T-helper 2 cell treated with Interferon-gamma antibody and Interleukin-4, amounts not matched to agents 5 μg/mL and 100 μg/mL, for 36 hours (primary cell): Measurements from ENCODE around the gene RUNX1.

ENCODE experiments used
- DNase-seq: peaks from one replicate; pipeline ENCODE4 v3.0.0; 2021; ENCODE audit warnings: low spot score
- H3K27ac Mint-ChIP-seq: one replicate; pipeline ENCODE4 v1.8.0; 2021; ENCODE audit warnings: mild to moderate bottlenecking, mixed read lengths
- H3K27me3 Mint-ChIP-seq: one replicate; pipeline ENCODE4 v1.8.0; 2021; ENCODE audit warnings: low read depth, mixed read lengths
- H3K36me3 Mint-ChIP-seq: one replicate; pipeline ENCODE4 v1.8.0; 2021; ENCODE audit warnings: low read depth, mixed read lengths
- H3K4me1 Mint-ChIP-seq: one replicate; pipeline ENCODE4 v1.8.0; 2021; ENCODE audit warnings: low read depth, mixed read lengths
- H3K4me3 Mint-ChIP-seq: one replicate; pipeline ENCODE4 v1.8.0; 2022; ENCODE audit warnings: mild to moderate bottlenecking, moderate library complexity, mixed read lengths
- H3K9me3 Mint-ChIP-seq: one replicate; pipeline ENCODE4 v1.8.0; 2021; ENCODE audit warnings: mixed read lengths

The RUNX1 gene

DNA sequence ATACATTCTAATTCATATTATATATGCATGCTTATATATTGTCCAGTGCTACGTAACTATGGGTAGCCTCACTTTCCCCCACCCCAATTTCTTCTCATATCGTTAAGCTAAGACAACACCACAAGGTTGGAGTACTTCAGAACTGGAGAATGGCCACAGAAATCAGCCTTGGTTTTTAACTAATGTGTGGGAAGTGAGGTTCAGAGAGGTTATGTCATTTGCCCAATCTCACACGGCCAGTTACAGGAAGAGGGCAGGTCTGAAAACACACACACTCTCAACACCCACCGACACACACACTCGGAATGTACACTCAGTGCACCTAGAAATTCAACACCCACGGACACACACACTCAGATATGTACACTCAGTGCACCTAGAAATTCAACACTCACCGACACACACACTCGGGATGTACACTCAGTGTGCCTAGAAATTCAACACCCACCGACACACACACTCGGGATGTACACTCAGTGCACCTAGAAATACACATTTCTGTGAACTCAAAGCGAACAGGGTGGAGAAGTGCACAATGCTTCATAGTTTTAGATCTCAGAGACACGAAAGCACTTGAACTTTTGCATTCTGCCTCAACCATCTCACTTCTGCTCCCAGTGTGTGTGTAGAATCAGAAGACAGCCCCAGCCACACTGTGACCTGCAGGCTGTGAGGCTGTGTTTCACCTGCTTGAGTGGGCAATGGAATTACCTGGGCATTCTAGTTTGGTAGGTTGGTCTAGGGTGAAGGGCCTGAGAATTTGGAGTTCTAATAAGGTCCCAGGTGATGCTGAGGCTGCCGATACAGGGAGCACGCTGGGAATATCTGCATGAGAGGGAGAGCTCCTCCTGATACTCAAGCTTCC lies 209.9 kb downstream of the RUNX1 start:
- H3K4me1 Mint-ChIP-seq, result peaks cover 55% of the 10 kb centered on the region
- DNase-seq, result no peak
- no peaks in the 10 kb centered on the region for H3K9me3 Mint-ChIP-seq
- peaks cover 65% of the 10 kb centered on the region for H3K36me3 Mint-ChIP-seq
- no peaks in the 10 kb centered on the region for H3K27me3 Mint-ChIP-seq
- no peak overlapping the region for H3K4me3 Mint-ChIP-seq
- H3K27ac Mint-ChIP-seq, result no peak overlapping the region

DNA sequence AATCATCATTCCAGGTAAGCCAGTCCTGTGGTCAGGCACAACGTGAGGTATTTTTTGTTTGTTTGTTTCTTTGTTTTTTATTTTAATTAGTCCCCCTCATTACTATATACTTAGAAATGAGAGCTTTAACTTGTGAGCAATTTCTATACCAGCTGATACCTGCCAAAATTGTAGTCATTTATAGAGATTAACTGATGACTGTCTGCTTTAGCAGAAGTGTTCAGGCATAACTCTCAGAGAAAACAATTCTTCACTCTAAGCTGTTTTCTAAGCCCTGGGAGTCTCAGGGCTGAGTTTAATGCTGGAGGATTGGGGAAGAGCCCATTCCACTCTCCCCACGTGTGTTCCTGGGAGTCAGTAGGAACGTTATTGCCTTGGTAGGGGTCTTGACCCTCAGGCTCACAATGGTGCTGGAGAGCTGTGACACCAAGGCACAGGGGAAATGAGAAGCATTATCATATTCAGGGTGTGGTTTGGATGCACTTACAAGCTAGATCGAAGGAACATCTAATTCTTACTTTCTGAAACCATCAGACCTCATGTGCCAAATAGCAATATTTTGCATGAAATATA lies 212.1 kb downstream of the RUNX1 start:
- Mint-ChIP-seq H3K27me3 (no peaks in the 10 kb centered on the region), H3K36me3 (peaks cover 65% of the 10 kb centered on the region), H3K27ac (no peak overlapping the region), H3K4me3 (no peak overlapping the region), H3K4me1 (peaks cover 50% of the 10 kb centered on the region), H3K9me3 (no peaks in the 10 kb centered on the region)
- no peak for DNase-seq

DNA sequence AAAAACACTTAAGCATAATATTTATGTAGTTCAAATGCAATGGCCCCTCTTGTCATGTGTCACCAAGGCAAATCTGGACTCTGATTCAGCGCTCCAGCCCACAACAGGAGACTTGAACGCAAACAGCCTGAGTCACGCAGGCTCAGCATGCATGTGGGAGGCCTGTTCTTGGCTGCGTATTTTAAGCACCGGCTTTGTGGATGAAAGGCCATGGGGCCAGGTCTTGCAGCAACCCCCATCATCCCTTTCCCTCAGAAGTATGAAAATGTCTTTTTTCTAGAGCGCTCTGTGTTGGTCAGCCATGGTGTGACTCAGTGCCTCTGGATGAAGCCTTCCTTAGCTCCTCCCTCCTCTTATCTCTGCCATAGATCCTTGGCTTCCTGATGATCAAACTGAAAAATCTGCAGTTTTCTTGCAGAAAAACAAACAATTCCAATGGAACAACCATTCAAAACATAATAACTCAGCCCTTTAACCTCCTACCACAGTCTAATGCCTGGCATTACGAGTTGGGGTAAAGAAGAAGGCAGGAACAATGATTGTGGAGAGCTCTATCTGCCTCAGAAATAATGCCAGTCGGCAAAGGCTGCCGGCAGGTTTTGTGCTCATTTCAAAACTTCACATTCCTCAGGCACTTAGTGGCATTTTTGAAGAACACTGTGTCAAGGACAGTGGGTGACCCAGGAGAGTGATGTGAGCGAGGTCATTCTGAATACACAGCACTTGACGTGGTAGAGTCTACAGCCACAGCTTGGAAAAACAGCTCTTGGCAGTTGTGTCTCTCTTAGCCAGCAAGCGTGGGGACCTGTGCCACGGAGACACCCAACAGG lies 212.8 kb downstream of the RUNX1 start:
- Mint-ChIP-seq H3K9me3 (no peaks in the 10 kb centered on the region), H3K27ac (no peak overlapping the region), H3K4me1 (peaks cover 49% of the 10 kb centered on the region), H3K4me3 (no peak overlapping the region), H3K27me3 (no peaks in the 10 kb centered on the region), H3K36me3 (peaks cover 64% of the 10 kb centered on the region)
- DNase-seq, result peak; percentile 54

DNA sequence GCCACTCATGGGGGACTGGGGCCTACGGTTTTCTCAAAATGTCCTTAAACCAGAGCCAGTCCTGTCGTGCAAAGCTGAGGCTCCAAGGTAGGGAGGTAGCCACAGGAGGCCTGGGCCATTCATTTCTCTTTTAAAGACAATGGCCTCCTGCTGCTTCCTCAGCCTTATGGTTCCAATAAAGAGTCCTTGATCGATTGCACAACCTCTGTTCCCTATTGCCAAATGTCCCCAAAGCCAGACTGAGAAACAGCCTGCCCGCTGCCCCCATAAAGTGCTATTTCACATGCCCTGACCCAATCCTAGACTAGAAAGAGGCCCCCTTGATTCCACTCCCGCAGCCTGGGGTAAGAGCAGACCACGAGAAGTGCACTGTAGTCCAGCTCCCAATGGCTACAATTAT lies 213.6 kb downstream of the RUNX1 start:
- peaks cover 51% of the 10 kb centered on the region for H3K4me1 Mint-ChIP-seq
- DNase-seq, result no peak
- H3K4me3 Mint-ChIP-seq, result no peak overlapping the region
- H3K27me3 Mint-ChIP-seq, result no peaks in the 10 kb centered on the region
- H3K36me3 Mint-ChIP-seq, result peaks cover 69% of the 10 kb centered on the region
- no peak overlapping the region for H3K27ac Mint-ChIP-seq
- no peaks in the 10 kb centered on the region for H3K9me3 Mint-ChIP-seq

DNA sequence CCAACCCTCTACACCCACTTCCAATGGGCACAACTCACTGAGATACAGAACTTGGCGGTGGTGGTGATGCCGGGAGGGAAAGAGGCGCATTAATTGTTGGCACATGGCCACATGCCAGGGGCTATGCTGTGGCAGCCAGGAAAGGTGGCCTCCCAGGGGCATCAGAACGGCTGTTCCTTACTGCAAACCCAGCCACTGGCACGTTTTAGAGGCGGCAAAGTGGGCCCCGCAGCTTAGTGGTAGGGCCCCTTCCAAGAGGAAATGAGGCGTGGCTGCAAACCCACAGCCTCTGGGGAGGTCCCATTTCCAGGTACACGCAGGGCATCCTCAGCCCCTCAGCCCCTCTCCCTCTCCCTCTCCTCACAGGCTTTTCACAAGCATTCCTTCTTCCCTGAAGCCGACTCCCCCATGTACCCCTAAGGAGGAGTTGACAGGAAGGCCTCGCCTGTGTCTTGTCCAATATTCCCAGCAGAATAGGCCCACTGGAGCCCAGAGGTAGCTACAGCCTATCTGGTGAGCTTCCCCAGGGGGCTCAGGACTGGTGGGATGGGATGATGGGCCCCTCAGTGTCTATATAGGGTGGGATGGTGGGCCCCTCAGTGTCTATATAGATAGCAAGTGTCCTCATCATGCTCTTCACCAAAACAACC lies 214.1 kb downstream of the RUNX1 start:
- H3K4me1 Mint-ChIP-seq, result peaks cover 46% of the 10 kb centered on the region
- no peak for DNase-seq
- peaks cover 69% of the 10 kb centered on the region for H3K36me3 Mint-ChIP-seq
- no peaks in the 10 kb centered on the region for H3K9me3 Mint-ChIP-seq
- H3K27ac Mint-ChIP-seq, result peak overlapping the region; percentile 45
- no peaks in the 10 kb centered on the region for H3K27me3 Mint-ChIP-seq
- H3K4me3 Mint-ChIP-seq, result no peak overlapping the region

DNA sequence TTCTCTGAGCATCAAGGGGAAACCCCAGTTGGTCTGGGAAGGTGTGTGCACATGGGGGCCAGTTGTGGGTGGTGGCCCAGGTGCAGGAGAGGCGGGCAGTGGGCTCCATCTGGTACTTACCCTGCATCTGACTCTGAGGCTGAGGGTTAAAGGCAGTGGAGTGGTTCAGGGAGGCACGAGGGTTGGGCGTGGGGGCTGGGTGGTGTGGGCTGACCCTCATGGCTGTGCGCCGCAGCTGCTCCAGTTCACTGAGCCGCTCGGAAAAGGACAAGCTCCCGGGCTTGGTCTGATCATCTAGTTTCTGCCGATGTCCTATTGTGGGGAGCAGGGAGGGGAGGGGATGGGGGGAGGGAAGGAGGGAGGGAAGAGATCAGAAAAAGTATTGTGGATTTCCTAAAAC lies 214.8 kb downstream of the RUNX1 start:
- Mint-ChIP-seq H3K4me1 (peaks cover 39% of the 10 kb centered on the region), H3K4me3 (no peak overlapping the region), H3K27me3 (no peaks in the 10 kb centered on the region), H3K27ac (no peak overlapping the region), H3K36me3 (peaks cover 69% of the 10 kb centered on the region), H3K9me3 (no peaks in the 10 kb centered on the region)
- no peak for DNase-seq

DNA sequence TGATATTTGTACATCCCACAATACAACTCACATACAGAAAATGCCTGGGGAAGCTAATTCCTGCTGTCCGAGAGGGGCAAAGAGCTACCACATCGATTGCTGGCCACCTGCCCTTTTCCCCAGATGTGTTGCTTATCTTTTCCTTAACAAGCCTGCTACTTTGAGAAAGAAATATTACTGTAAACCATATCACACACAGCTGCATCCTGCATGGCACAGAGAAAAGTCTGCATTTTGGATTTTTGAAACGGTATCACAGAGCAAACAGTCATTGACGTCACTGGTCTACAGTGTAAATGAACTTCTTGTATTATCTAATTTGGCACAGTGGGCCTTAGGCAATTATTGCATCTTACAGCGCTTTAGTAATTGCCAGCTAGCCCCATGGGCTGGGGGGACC lies 215.6 kb downstream of the RUNX1 start:
- Mint-ChIP-seq H3K4me1 (peaks cover 34% of the 10 kb centered on the region), H3K27ac (no peak overlapping the region), H3K36me3 (peaks cover 68% of the 10 kb centered on the region), H3K27me3 (no peaks in the 10 kb centered on the region), H3K4me3 (no peak overlapping the region), H3K9me3 (no peaks in the 10 kb centered on the region)
- no peak for DNase-seq

DNA sequence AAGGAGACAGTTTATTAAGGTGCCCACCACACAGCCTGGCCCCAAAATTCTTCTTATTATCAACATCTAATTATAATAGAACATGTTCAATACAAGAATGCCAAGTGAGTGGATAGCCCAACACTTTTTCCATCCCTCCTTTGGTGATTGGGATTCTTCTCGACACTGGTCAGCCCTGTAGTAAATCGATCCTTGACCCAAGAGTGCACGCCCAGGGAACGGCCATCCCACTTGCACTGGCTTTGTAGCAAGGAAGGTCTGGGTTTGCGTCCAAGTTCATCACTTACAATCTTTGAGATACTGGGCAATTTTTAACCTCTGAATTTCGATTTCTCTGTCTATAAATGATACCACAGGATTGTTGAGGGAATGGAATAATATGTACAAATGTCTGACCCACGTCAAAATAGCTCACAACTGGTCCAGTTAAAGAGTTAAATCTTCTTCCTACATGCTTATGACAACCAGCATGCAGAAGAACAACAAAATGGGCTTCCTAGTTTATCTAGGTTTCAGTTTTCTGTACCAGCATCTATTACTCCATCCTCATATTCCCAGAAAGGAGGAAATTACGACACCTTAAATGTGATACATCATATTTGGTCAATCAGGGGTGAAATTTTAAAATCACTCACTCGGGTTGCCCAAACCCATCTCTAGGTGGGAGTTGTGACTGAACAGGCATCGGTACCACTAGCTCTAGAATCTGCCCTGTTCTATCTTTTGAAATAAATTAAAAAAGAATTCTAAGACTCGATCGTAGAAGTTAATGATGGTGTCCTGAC lies 218.5 kb downstream of the RUNX1 start:
- peaks cover 76% of the 10 kb centered on the region for H3K36me3 Mint-ChIP-seq

DNA sequence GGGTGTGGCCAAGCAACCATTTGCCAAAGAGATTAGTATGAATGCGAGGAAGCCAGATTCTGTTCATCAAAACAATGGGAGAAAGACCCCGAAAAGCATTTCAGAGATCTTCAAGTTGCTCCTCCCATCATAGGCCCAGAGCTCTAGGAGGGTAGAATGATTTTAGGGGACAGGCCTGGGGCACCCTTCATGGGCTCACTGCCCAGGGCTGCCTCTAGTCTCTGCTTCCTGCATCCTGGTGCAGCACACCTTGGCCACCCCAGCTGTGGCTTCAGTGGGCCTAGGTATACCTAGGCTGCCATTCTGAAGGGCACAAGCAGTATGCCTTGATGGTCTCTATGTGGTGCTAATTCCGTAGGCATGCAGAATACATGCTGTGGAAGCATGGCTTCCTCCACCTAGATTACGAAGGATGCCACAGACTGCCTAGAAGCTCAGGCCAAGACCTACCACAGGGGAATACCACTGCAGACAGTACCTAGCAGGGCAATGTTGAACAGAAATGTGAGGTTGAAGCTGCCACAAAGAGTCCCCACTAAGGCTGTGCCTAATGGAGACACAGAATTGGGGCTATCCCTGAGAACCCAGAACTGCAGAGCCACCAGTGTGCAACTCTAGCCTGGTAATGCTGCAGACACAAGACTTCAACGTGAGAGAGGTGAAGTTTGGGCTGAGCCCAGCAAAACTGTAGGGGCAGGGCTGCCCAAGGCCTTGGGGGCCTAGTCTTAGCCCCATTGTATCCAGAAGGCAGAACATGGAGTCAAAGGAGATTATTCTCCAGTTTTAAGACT lies 221.5 kb downstream of the RUNX1 start:
- Mint-ChIP-seq H3K9me3 (no peaks in the 10 kb centered on the region), H3K4me3 (no peak overlapping the region), H3K27me3 (no peaks in the 10 kb centered on the region), H3K4me1 (peaks cover 18% of the 10 kb centered on the region), H3K36me3 (peaks cover 81% of the 10 kb centered on the region), H3K27ac (no peak overlapping the region)
- no peak for DNase-seq

More for the DNA sequence above, 218.5 kb downstream of the RUNX1 start:
- no peak overlapping the region for H3K4me3 Mint-ChIP-seq
- H3K4me1 Mint-ChIP-seq, result peaks cover 28% of the 10 kb centered on the region
- no peak for DNase-seq
- no peak overlapping the region for H3K27ac Mint-ChIP-seq
- no peaks in the 10 kb centered on the region for H3K9me3 Mint-ChIP-seq
- no peaks in the 10 kb centered on the region for H3K27me3 Mint-ChIP-seq

DNA sequence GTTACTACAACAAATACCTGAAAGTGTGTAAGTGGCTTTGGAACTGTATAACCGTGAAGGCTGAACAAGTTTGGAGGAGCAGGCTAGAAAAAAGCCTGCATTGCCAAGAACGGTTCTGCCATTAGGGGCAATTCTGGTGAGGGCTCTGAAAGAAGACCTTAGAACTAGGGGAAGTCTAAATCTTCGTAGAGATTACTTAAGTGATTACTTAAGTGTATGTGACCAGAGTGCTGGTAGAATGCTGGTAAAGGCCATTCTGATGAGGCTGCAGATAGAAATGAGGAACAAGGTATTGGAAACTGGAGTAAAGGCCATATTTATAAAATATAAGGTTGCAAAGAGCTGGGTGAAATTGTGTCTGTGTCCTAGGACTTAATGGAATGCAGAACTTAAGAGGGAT lies 222.3 kb downstream of the RUNX1 start:
- no peak overlapping the region for H3K27ac Mint-ChIP-seq
- H3K36me3 Mint-ChIP-seq, result peaks cover 83% of the 10 kb centered on the region
- no peak overlapping the region for H3K4me3 Mint-ChIP-seq
- H3K4me1 Mint-ChIP-seq, result peaks cover 16% of the 10 kb centered on the region
- H3K9me3 Mint-ChIP-seq, result no peaks in the 10 kb centered on the region
- no peaks in the 10 kb centered on the region for H3K27me3 Mint-ChIP-seq
- no peak for DNase-seq

DNA sequence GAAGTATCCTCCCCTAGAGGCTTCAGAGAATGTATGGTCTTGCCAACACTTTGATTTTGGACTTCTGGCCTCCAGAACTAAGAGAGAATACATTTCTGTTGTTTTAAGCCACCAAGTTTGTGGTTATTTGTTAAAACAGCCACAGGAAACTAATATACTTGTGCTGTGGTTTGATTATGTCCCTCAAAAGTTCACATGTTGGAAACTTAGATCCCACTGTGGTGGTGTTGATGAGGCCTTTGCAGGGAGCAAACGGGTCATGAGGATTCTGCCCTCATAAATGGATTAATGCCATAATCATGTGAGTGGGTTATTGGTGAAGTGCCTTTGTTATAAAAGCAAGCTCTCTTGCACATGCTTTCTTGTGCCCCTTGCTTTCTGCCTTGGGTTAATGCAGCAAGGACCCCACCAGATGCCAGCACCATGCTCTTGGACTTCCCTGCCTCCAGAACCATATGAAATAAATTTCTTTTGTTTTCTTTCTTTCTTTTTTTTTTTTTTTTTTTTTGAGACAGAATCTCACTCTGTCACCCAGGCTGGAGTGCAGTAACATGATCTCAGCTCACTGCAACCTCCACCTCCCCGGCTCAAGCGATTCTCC lies 223.1 kb downstream of the RUNX1 start:
- Mint-ChIP-seq H3K27me3 (no peaks in the 10 kb centered on the region), H3K27ac (no peak overlapping the region), H3K9me3 (no peaks in the 10 kb centered on the region), H3K4me3 (no peak overlapping the region), H3K36me3 (peaks cover 85% of the 10 kb centered on the region), H3K4me1 (peaks cover 14% of the 10 kb centered on the region)
- no peak for DNase-seq

DNA sequence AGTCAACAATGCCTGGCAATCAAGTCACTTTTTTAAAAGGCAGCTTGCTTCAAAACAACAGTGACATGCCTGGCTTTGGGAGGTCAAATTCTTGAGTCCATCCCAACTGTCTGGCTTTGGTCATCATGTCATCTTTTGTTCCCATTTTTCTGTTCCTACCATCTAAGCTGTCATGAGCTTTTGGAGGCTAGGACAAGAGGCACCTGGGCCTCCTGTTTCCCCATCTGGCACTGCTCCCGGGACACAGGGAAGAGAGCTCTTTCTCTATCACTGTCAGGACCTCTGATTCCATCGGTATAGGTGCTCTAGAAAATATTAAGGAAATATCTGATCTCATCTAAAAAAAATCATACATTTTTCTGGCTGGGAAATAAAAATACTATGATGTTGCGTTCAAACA lies 224.0 kb downstream of the RUNX1 start:
- DNase-seq, result no peak
- H3K27me3 Mint-ChIP-seq, result no peaks in the 10 kb centered on the region
- no peak overlapping the region for H3K4me3 Mint-ChIP-seq
- no peaks in the 10 kb centered on the region for H3K9me3 Mint-ChIP-seq
- H3K27ac Mint-ChIP-seq, result no peak overlapping the region
- H3K4me1 Mint-ChIP-seq, result peaks cover 14% of the 10 kb centered on the region
- peaks cover 82% of the 10 kb centered on the region for H3K36me3 Mint-ChIP-seq
